Neural crest cell (in vitro differentiated cells): Measurements from ENCODE around the gene TAGLN3. TPM values are rescaled to one million over a fixed set of nuclear protein-coding genes. Genes with fewer than 3 reads are reported as not detected.
"Not testable (repeated sequence)": the region's sequence is repeated elsewhere in the genome, so short reads cannot be mapped to it uniquely, and the experiment has no call there.

Experiments used
- DNase-seq: peaks from one replicate; pipeline ENCODE4 v3.0.0; 2021; ENCODE audit warnings: low read depth, mixed read lengths, low spot score
- H3K27ac Mint-ChIP-seq: one replicate; pipeline ENCODE4 v1.8.0; 2021; ENCODE audit warnings: mild to moderate bottlenecking, mixed read lengths; ENCODE audit not compliant: unreplicated experiment
- H3K27me3 Mint-ChIP-seq: 2 replicates; pipeline ENCODE4 v1.8.0; 2021; ENCODE audit warnings: low read depth, mild to moderate bottlenecking, mixed read lengths
- H3K36me3 Mint-ChIP-seq: 2 replicates; pipeline ENCODE4 v1.8.0; 2021; ENCODE audit warnings: low read depth, mild to moderate bottlenecking, mixed read lengths
- H3K4me1 Mint-ChIP-seq: 2 replicates; pipeline ENCODE4 v1.8.0; 2021; ENCODE audit warnings: mixed read lengths
- H3K4me3 Mint-ChIP-seq: one replicate; pipeline ENCODE4 v1.8.0; 2021; ENCODE audit warnings: mild to moderate bottlenecking, mixed read lengths
- H3K9me3 Mint-ChIP-seq: 2 replicates; pipeline ENCODE4 v1.8.0; 2021; ENCODE audit warnings: mixed read lengths
- total RNA-seq: library from RNA; stranded (reverse); gene quantifications from 2 replicates; pipeline ENCODE4 v1.2.1, GENCODE V29; 2021
- TF ChIP-seq, protein P1 (sequence below): fragments of 200-600 bp; sonication (generic); conservative IDR thresholded peaks from 2 replicates; pipeline ENCODE4 v1.5.0; 2021; ENCODE audit warnings: antibody characterized with exemption, mild to moderate bottlenecking

TAGLN3 gene
- total RNA-seq, 1 donor from 2014 or later: 70.2 TPM

DNA sequence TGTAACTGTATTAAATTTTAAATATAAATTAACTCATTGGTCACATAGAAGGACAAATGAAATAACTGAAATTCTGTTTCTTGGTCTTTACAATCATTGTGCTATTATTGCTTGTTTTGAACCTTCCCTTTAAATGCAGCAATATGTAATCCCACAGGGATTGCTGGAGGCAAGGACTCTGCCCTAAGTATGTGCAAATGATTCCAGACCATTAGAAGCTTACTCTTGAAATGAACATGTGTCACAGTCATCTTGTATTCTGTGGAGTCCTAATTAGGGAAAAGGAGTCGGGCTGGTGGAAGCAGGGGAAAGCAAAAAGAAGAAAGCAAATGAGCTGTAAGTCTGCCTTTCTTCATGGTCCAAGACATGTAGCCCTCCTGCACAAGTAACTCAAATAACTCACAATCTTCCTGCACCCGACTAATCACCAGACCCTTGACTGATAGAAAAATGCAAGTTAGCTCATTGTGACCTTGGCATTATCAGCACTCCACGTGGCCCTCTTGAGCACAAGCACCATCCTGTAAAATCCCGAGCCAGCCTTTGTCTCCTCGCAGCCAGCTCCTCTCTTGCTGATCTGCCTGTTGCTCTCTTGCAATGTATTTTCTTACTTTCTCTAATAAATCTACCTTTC, 33.5 kb downstream of the TAGLN3 start:
- no peaks in the 10 kb centered on the region for H3K36me3 Mint-ChIP-seq
- peaks cover 11% of the 10 kb centered on the region for H3K4me1 Mint-ChIP-seq
- no peak overlapping the region for H3K27ac Mint-ChIP-seq
- no peak overlapping the region for H3K4me3 Mint-ChIP-seq
- TF ChIP-seq, protein P1, sequence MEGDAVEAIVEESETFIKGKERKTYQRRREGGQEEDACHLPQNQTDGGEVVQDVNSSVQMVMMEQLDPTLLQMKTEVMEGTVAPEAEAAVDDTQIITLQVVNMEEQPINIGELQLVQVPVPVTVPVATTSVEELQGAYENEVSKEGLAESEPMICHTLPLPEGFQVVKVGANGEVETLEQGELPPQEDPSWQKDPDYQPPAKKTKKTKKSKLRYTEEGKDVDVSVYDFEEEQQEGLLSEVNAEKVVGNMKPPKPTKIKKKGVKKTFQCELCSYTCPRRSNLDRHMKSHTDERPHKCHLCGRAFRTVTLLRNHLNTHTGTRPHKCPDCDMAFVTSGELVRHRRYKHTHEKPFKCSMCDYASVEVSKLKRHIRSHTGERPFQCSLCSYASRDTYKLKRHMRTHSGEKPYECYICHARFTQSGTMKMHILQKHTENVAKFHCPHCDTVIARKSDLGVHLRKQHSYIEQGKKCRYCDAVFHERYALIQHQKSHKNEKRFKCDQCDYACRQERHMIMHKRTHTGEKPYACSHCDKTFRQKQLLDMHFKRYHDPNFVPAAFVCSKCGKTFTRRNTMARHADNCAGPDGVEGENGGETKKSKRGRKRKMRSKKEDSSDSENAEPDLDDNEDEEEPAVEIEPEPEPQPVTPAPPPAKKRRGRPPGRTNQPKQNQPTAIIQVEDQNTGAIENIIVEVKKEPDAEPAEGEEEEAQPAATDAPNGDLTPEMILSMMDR: no peak
- no peaks in the 10 kb centered on the region for H3K9me3 Mint-ChIP-seq
- no peak for DNase-seq
- no peaks in the 10 kb centered on the region for H3K27me3 Mint-ChIP-seq

DNA sequence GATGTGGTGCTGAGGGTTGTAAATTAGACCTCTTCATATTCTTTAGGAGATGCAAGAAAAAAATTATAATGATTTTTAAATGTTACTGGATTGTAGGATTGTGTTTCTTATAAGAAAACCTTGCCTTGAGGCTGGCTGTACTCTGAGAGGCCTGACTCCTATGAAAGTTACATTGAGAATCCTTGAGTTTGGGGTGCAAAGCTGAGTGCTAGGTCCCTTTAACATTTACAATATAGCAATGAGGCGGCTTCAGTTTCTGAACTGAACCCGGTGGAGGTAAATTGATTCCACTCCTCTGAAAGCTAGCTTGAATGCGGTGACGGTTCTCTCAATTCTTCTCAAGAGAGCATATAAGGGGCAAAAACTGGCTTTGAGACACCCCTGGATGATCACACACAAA, 35.7 kb downstream of the TAGLN3 start, which contains the start of gene TMPRSS7:
Gene TMPRSS7, plus strand, starts transcription at position 301 of the 400 bp plus-strand sequence. CDS start 110 bp downstream, outside the sequence.
- no peaks in the 10 kb centered on the region for H3K27me3 Mint-ChIP-seq
- H3K36me3 Mint-ChIP-seq: peaks cover 3% of the 10 kb centered on the region
- no peaks in the 10 kb centered on the region for H3K9me3 Mint-ChIP-seq
- TF ChIP-seq, protein P1: no peak
- DNase-seq: no peak
- no peak within 1 kb of the TSS for H3K4me3 Mint-ChIP-seq
- H3K27ac Mint-ChIP-seq: no peak within 1 kb of the TSS
- peaks cover 19% of the 10 kb centered on the region for H3K4me1 Mint-ChIP-seq

DNA sequence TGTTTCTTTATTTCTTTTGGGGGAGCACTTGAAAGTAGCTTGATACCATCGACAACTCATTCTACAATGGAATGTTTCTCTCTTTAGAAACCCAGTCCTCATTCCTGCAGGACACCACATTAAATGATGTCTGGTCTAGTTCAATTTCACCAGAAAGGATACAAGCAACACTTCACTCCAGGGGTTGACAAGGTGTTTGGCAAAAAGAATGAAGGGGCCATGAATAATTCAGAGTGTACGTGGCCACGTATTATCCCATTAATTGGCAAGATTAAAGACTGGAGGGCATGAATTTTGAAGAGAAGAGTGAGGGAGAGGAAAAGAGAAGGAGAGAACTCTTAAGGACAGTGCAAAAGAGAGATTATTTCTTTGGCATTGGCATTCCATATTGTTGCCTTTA, 36.5 kb downstream of the TAGLN3 start:
- Mint-ChIP-seq H3K4me3 (no peak overlapping the region), H3K9me3 (no peaks in the 10 kb centered on the region)

DNA sequence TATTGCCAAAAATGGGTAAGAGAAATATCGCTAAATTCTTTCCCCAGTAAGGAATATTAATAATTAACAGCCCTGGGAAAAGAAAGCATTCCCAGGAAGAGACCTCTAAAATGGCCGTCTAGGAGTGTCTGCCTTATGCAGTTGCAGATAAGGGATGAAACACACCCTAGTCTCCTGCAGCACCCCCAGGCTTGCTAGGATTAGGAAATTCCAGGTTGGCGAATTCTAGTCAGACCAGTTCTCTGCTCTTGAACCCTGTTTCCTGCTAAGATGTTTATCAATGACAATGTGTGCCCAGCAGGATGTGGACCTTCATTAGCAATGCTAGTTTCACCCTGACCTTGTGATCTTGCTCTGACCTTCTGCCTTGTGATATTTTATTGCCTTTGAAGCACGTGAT, 38.5 kb downstream of the TAGLN3 start:
- H3K4me1 Mint-ChIP-seq: peaks cover 42% of the 10 kb centered on the region
- not testable (repeated sequence) for DNase-seq, H3K27ac Mint-ChIP-seq, H3K9me3 Mint-ChIP-seq, H3K36me3 Mint-ChIP-seq, H3K27me3 Mint-ChIP-seq, H3K4me3 Mint-ChIP-seq

More for the DNA sequence above, 36.5 kb downstream of the TAGLN3 start:
- TF ChIP-seq, protein P1: no peak
- H3K36me3 Mint-ChIP-seq: peaks cover 3% of the 10 kb centered on the region
- H3K27me3 Mint-ChIP-seq: no peaks in the 10 kb centered on the region
- H3K27ac Mint-ChIP-seq: no peak overlapping the region
- DNase-seq: no peak
- peaks cover 25% of the 10 kb centered on the region for H3K4me1 Mint-ChIP-seq

DNA sequence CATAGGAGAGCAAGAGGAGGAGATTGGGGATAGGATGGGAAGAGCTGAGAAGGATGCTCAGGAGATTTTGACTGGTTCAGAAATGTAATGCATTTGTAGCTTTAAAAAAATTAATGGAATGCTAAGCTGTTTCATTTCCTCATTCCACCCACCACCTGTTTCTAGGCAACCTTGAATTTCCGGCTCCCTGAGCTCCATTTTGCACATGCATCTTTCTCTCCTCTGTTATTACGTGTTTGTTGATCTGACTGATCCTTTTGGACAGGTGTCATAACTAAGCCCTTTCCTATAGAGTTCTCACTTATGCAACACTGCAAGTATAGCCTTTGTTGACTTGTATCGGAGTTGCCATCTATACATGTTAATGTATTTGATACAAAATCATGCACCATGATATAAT, 40.1 kb downstream of the TAGLN3 start:
- Mint-ChIP-seq H3K27me3 (no peaks in the 10 kb centered on the region), H3K9me3 (no peaks in the 10 kb centered on the region), H3K36me3 (peaks cover 3% of the 10 kb centered on the region), H3K27ac (no peak overlapping the region), H3K4me3 (no peak overlapping the region), H3K4me1 (peaks cover 43% of the 10 kb centered on the region)
- TF ChIP-seq, protein P1: no peak
- DNase-seq: no peak

DNA sequence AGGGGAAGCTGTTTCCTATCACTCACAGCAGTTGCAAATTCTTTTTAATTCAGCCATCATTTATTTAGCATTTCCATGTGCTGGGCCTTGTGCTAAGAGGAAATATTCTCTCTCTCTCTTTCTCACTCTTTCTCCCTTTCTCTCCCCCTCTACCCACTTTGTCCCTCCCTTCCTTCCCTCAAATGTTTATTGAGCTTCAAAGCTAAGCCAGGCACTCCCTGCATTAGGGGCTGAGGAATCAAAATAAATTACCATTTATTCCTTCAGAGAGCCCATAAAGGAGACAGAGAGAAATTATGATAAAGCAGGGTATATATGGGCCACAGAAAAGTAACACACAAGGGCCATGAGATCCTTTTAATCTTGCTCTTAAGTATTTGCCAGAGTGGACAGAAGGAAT, 42.6 kb downstream of the TAGLN3 start:
- Mint-ChIP-seq H3K9me3 (no peaks in the 10 kb centered on the region), H3K36me3 (peaks cover 3% of the 10 kb centered on the region), H3K4me1 (peaks cover 33% of the 10 kb centered on the region), H3K27ac (no peak overlapping the region), H3K27me3 (no peaks in the 10 kb centered on the region), H3K4me3 (no peak overlapping the region)
- TF ChIP-seq, protein P1: no peak
- DNase-seq: no peak
